NCI-H446 (cell line): ENCODE measurements around the gene POLR2H.
A peak's percentile ranks its signal among the peaks of the same experiment; 100 is the strongest.

Experiments used
- DNase-seq, 2 experiments: peaks; one replicate each; lab custom pipeline; 2025; lab: John Stamatoyannopoulos, UW

POLR2H gene

GRCh38 chr3:184361532-184361931 is at the start of gene POLR2H, which contains the start of gene CLCN2:
TSS of gene POLR2H (plus strand) at chr3:184361710. CDS start at chr3:184363493, 1,783 bp downstream.
TSS of gene CLCN2 (minus strand) at chr3:184361605. CDS start at chr3:184361479, 126 bp downstream.
- peak in 1 of 2 experiments; percentile 87 for DNase-seq

- peak; percentile 88 to 97 for DNase-seq
Measured at GRCh38 chr3:184314363-184314699, 47.2 kb upstream of the POLR2H start, which contains the start of gene EIF4G1. TSS of gene EIF4G1 (plus strand) at chr3:184314606. CDS start at chr3:184315797, 1,191 bp downstream.

- peak; percentile 26 to 67 for DNase-seq
Measured at GRCh38 chr3:184314700-184315542, 46.6 kb upstream of the POLR2H start.

- no peak for DNase-seq
Measured at GRCh38 chr3:184315543-184315867, 46.0 kb upstream of the POLR2H start.

GRCh38 chr3:184315871-184316661 is 45.4 kb upstream of the POLR2H start:
- DNase-seq: no peak

GRCh38 chr3:184316792-184317191 is 44.7 kb upstream of the POLR2H start:
- DNase-seq: no peak

GRCh38 chr3:184317201-184317600 is 44.3 kb upstream of the POLR2H start:
- no peak for DNase-seq

- peak; percentile 95 to 98 for DNase-seq
Measured at GRCh38 chr3:184320104-184320445, 41.4 kb upstream of the POLR2H start.

GRCh38 chr3:184321666-184322065 is 39.8 kb upstream of the POLR2H start:
- no peak for DNase-seq

- DNase-seq: no peak
Measured at GRCh38 chr3:184322731-184323487, 38.6 kb upstream of the POLR2H start.

- no peak for DNase-seq
Measured at GRCh38 chr3:184323696-184324095, 37.8 kb upstream of the POLR2H start.

GRCh38 chr3:184325269-184325668 is 36.2 kb upstream of the POLR2H start:
- no peak for DNase-seq

- DNase-seq: no peak
Measured at GRCh38 chr3:184325715-184326369, 35.7 kb upstream of the POLR2H start.

GRCh38 chr3:184327171-184327570 is 34.3 kb upstream of the POLR2H start:
- no peak for DNase-seq

GRCh38 chr3:184328516-184328915 is 33.0 kb upstream of the POLR2H start:
- no peak for DNase-seq

GRCh38 chr3:184332370-184333090 is 29.0 kb upstream of the POLR2H start:
- DNase-seq: no peak

GRCh38 chr3:184333190-184333589 is 28.3 kb upstream of the POLR2H start:
- no peak for DNase-seq

- DNase-seq: no peak
Measured at GRCh38 chr3:184333700-184334099, 27.8 kb upstream of the POLR2H start.

GRCh38 chr3:184334470-184335158 is 26.9 kb upstream of the POLR2H start:
- DNase-seq: no peak

GRCh38 chr3:184335291-184335660 is 26.2 kb upstream of the POLR2H start:
- peak in 1 of 2 experiments; percentile 47 for DNase-seq
